Measurements from ENCODE around the gene EFHC1. TPM values are rescaled to one million over a fixed set of nuclear protein-coding genes. Genes with fewer than 3 reads are reported as not detected.

EFHC1 gene
- total RNA-seq, 4 donors from 2014 or later = 17.1 to 28.4 (median 19.5) TPM

DNA sequence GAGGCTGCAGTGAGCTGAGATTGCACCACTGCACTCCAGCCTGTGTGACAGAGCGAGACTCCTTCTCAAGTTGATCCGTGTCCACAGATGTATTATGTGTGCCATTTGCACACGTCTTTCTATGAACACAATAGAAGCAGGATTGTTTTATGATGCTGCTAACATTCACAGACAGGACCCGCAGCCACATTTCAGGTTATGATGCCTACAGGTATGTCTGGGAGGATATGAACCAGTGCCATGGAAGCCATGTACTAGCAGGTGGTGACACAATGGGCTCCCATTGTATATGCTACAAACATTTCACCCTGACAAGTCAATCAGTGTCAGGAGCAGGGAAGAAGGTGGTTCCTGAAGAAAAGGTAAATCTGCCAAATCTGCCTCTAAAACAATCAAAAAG is 152.4 kb downstream of the EFHC1 start:
- WGBS, 2 donors (ENCODE audit: low coverage in 1 of 2) = 96 to 100% methylated on average over 1 to 4 of the region's 4 CpGs
- intact Hi-C loops (cut with DNase I; ENCODE audit: low total_unique reads) = no loop called here
- in situ Hi-C loops (cut with MboI; ENCODE audit: low pct_ligation_motif_present in 1 of 4, low pct_unique_long_range_greater_than_20kb in 1 of 4, low sequenced_read_pairs in 3 of 4) = no loop called here

DNA sequence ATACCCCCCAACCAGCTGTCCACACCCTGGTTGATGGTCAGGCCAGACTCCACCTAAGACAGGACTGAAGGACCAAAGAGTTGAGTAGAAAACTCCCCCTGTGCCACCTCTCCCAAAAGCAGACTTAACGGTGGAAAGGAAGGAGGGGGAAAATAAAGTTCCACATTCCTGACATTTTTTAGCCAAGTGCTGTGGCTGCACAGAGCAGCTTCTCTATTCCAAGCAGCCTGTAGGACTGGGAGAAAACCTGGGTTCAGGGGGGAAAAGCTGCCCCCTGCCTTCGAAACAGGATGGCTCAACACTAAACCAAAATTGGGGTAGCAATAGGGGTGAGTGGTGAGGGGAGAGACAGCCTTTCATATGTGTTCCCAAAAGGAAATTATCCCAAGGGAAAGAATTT is 153.2 kb downstream of the EFHC1 start:
- peak overlapping the region in 1 of 4 donors; percentile 4 for H3K4me3 ChIP-seq
- WGBS, 2 donors (ENCODE audit: low coverage in 1 of 2) = 38 to 55% methylated on average over 1 to 2 of the region's 2 CpGs
- in situ Hi-C loops (cut with MboI; ENCODE audit: low pct_ligation_motif_present in 1 of 4, low pct_unique_long_range_greater_than_20kb in 1 of 4, low sequenced_read_pairs in 3 of 4) = no loop called here

More for the DNA sequence above, 152.4 kb downstream of the EFHC1 start:
- no peaks in the 10 kb centered on the region for H3K27me3 ChIP-seq
- DNase-seq = no peak
- peak overlapping the region; percentile 97 to 98 (median 98) for H3K27ac ChIP-seq
- no peaks in the 10 kb centered on the region for H3K36me3 ChIP-seq
- no peak for TF ChIP-seq POLR2AphosphoS5 (IDR thresholded peaks at IDR 0.05)
- TF ChIP-seq, protein P1, sequence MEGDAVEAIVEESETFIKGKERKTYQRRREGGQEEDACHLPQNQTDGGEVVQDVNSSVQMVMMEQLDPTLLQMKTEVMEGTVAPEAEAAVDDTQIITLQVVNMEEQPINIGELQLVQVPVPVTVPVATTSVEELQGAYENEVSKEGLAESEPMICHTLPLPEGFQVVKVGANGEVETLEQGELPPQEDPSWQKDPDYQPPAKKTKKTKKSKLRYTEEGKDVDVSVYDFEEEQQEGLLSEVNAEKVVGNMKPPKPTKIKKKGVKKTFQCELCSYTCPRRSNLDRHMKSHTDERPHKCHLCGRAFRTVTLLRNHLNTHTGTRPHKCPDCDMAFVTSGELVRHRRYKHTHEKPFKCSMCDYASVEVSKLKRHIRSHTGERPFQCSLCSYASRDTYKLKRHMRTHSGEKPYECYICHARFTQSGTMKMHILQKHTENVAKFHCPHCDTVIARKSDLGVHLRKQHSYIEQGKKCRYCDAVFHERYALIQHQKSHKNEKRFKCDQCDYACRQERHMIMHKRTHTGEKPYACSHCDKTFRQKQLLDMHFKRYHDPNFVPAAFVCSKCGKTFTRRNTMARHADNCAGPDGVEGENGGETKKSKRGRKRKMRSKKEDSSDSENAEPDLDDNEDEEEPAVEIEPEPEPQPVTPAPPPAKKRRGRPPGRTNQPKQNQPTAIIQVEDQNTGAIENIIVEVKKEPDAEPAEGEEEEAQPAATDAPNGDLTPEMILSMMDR (IDR thresholded peaks at IDR 0.05) = no peak
- no peak for TF ChIP-seq POLR2A (IDR thresholded peaks at IDR 0.05)
- no peak for TF ChIP-seq EP300 (IDR thresholded peaks at IDR 0.05; ENCODE audit: low read depth)
- H3K4me1 ChIP-seq = peaks cover 16 to 68% (median 59%) of the 10 kb centered on the region in 4 donors
- H3K9me3 ChIP-seq = no peaks in the 10 kb centered on the region
- no peak overlapping the region for H3K4me3 ChIP-seq

More for the DNA sequence above, 153.2 kb downstream of the EFHC1 start:
- DNase-seq = no peak
- peaks cover 19 to 68% (median 61%) of the 10 kb centered on the region in 4 donors for H3K4me1 ChIP-seq
- TF ChIP-seq, protein P1 (IDR thresholded peaks at IDR 0.05) = no peak
- TF ChIP-seq POLR2A (IDR thresholded peaks at IDR 0.05) = no peak
- TF ChIP-seq EP300 (IDR thresholded peaks at IDR 0.05; ENCODE audit: low read depth) = no peak
- TF ChIP-seq POLR2AphosphoS5 (IDR thresholded peaks at IDR 0.05) = no peak
- no peaks in the 10 kb centered on the region for H3K27me3 ChIP-seq
- H3K36me3 ChIP-seq = no peaks in the 10 kb centered on the region
- H3K9me3 ChIP-seq = no peaks in the 10 kb centered on the region
- H3K27ac ChIP-seq = peak overlapping the region; percentile 97 to 98 (median 98)
- intact Hi-C loops (cut with DNase I; ENCODE audit: low total_unique reads) = no loop called here

Other genes with a start within 250 kb of the EFHC1 start
- not detected for gene IL17A, start 234.0 kb upstream of the EFHC1 start, total RNA-seq
- gene IL17F, start 175.8 kb upstream of the EFHC1 start, total RNA-seq = not detected
- 10 to 100 TPM; 13.5 to 27.3 (median 24.2) TPM for gene MCM3, start 135.6 kb upstream of the EFHC1 start, total RNA-seq
- gene PAQR8, start 58.2 kb upstream of the EFHC1 start, total RNA-seq = 100 to 1,000 TPM in 3 of 4 donors, 10 to 100 TPM in 1; 27.1 to 250 (median 159) TPM
- 10 to 100 TPM in 2 of 4 donors, 1 to 10 TPM in 2; 8.4 to 15.4 (median 11.7) TPM for gene TRAM2, start 156.7 kb downstream of the EFHC1 start, total RNA-seq

All from transverse colon (tissue), 4 donors.